ENCODE data around the gene KCNIP4.

DNA sequence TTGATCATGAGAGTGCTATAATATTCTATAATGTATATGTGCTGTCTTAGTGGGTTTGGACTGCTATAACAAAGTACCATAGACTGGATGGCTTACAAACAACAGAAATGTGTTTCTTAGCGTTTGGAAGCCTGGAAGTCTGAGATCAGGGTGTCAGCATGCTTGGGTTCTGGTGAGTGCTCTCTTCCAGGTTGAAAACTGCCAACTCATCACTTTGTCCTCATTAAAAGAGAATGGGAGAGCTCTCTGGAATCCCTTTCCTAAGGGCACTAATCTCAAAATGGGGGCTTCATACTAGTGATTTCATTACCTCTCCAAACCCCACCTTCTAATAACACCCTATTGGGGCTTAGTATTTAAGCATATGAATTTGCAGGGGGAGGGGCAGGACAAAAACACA is 33.5 kb upstream of the KCNIP4 start:
- TF ChIP-seq EZH2 (IDR thresholded peaks at IDR 0.05; ENCODE audit: borderline replicate concordance, low read depth, low read length, severe bottlenecking) = no peak
- TF ChIP-seq POLR2A (IDR thresholded peaks at IDR 0.05; ENCODE audit: low read depth, low read length) = no peak

All from endothelial cell of umbilical vein (primary cell).